Measurements from ENCODE around the gene BCL2L15.

Gene BCL2L15

GRCh38 chr1:113912594-113913311 is 25.4 kb upstream of the BCL2L15 start:
- POLR2A ChIA-PET = interaction anchor here (1.7 kb wide), 1 partner anchor 17 kb away, joined by 4 read pairs; the partner anchor contains the start of gene HIPK1
- TF ChIP-seq, protein P1, sequence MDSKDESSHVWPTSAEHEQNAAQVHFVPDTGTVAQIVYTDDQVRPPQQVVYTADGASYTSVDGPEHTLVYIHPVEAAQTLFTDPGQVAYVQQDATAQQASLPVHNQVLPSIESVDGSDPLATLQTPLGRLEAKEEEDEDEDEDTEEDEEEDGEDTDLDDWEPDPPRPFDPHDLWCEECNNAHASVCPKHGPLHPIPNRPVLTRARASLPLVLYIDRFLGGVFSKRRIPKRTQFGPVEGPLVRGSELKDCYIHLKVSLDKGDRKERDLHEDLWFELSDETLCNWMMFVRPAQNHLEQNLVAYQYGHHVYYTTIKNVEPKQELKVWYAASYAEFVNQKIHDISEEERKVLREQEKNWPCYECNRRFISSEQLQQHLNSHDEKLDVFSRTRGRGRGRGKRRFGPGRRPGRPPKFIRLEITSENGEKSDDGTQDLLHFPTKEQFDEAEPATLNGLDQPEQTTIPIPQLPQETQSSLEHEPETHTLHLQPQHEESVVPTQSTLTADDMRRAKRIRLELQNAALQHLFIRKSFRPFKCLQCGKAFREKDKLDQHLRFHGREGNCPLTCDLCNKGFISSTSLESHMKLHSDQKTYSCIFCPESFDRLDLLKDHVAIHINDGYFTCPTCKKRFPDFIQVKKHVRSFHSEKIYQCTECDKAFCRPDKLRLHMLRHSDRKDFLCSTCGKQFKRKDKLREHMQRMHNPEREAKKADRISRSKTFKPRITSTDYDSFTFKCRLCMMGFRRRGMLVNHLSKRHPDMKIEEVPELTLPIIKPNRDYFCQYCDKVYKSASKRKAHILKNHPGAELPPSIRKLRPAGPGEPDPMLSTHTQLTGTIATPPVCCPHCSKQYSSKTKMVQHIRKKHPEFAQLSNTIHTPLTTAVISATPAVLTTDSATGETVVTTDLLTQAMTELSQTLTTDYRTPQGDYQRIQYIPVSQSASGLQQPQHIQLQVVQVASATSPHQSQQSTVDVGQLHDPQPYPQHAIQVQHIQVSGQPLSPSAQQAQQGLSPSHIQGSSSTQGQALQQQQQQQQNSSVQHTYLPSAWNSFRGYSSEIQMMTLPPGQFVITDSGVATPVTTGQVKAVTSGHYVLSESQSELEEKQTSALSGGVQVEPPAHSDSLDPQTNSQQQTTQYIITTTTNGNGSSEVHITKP (tag by site-specific recombination; IDR thresholded peaks at IDR 0.05) = peak; percentile 96
- no peak for TF ChIP-seq HOXD13 (CRISPR knock-in tag; IDR thresholded peaks at IDR 0.05; ENCODE audit: borderline replicate concordance)
- Histone ChIP-seq H3K27ac (ENCODE audit: extremely low read depth, low read depth, low read length) (no peak overlapping the region), H3K4me1 (ENCODE audit: control insufficient read depth, insufficient read depth, low read length) (no peaks in the 10 kb centered on the region; the same call in 1 of the 2 replicates), H3K4me3 (ENCODE audit: low read depth, low read length) (no peak overlapping the region), H3K9me3 (ENCODE audit: control insufficient read depth, insufficient read depth, low read depth, low read length) (no peaks in the 10 kb centered on the region), H3K36me3 (ENCODE audit: control insufficient read depth in 2 of 2, insufficient read depth in 1 of 2, low read length in 2 of 2) (peaks cover 25 to 62% of the 10 kb centered on the region in 2 experiments)
- CTCF ChIA-PET = interaction anchor here (1.1 kb wide), 1 partner anchor 35 kb away, joined by 3 read pairs; no protein-coding TSS in a partner anchor

GRCh38 chr1:113905435-113905861 is 18.1 kb upstream of the BCL2L15 start:
- H3K9me3 ChIP-seq (ENCODE audit: control insufficient read depth, insufficient read depth, low read depth, low read length) = no peaks in the 10 kb centered on the region
- ChIA-PET POLR2A (interaction anchor here (0.8 to 4.9 kb wide), 6 partner anchors 11 to 1211 kb away, joined by 3 to 84 read pairs (median 5); partner anchors contain the start of genes HIPK1 and RSBN1), CTCF (interaction anchor here (0.7 to 1.7 kb wide), 7 partner anchors 22 to 624 kb away, joined by 3 to 7 read pairs (median 4); partner anchors contain the start of gene HIPK1)
- H3K4me3 ChIP-seq (ENCODE audit: low read depth, low read length) = peak overlapping the region; percentile 69
- peaks cover 15 to 64% of the 10 kb centered on the region in 2 experiments for H3K36me3 ChIP-seq (ENCODE audit: control insufficient read depth in 2 of 2, insufficient read depth in 1 of 2, low read length in 2 of 2)
- no peaks in the 10 kb centered on the region for H3K4me1 ChIP-seq (ENCODE audit: control insufficient read depth, insufficient read depth, low read length)
- H3K27ac ChIP-seq (ENCODE audit: extremely low read depth, low read depth, low read length) = peak overlapping the region; percentile 75
- TF ChIP-seq, protein P2, sequence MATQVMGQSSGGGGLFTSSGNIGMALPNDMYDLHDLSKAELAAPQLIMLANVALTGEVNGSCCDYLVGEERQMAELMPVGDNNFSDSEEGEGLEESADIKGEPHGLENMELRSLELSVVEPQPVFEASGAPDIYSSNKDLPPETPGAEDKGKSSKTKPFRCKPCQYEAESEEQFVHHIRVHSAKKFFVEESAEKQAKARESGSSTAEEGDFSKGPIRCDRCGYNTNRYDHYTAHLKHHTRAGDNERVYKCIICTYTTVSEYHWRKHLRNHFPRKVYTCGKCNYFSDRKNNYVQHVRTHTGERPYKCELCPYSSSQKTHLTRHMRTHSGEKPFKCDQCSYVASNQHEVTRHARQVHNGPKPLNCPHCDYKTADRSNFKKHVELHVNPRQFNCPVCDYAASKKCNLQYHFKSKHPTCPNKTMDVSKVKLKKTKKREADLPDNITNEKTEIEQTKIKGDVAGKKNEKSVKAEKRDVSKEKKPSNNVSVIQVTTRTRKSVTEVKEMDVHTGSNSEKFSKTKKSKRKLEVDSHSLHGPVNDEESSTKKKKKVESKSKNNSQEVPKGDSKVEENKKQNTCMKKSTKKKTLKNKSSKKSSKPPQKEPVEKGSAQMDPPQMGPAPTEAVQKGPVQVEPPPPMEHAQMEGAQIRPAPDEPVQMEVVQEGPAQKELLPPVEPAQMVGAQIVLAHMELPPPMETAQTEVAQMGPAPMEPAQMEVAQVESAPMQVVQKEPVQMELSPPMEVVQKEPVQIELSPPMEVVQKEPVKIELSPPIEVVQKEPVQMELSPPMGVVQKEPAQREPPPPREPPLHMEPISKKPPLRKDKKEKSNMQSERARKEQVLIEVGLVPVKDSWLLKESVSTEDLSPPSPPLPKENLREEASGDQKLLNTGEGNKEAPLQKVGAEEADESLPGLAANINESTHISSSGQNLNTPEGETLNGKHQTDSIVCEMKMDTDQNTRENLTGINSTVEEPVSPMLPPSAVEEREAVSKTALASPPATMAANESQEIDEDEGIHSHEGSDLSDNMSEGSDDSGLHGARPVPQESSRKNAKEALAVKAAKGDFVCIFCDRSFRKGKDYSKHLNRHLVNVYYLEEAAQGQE (tag by site-specific recombination; IDR thresholded peaks at IDR 0.05) = peak; percentile 52; the same call in 1 of the 2 replicates
- peak; percentile 97 for TF ChIP-seq ZNF335 (tag by site-specific recombination; conservative IDR thresholded peaks at IDR 0.05)
- TF ChIP-seq MZF1 (tag by site-specific recombination; IDR thresholded peaks at IDR 0.05; ENCODE audit: borderline replicate concordance) = 0 out of 2 replicates have a peak, but pooled peaks have one; percentile 32
- TF ChIP-seq ZNF707 (tag by site-specific recombination; IDR thresholded peaks at IDR 0.05) = no peak
- TF ChIP-seq, protein P3, sequence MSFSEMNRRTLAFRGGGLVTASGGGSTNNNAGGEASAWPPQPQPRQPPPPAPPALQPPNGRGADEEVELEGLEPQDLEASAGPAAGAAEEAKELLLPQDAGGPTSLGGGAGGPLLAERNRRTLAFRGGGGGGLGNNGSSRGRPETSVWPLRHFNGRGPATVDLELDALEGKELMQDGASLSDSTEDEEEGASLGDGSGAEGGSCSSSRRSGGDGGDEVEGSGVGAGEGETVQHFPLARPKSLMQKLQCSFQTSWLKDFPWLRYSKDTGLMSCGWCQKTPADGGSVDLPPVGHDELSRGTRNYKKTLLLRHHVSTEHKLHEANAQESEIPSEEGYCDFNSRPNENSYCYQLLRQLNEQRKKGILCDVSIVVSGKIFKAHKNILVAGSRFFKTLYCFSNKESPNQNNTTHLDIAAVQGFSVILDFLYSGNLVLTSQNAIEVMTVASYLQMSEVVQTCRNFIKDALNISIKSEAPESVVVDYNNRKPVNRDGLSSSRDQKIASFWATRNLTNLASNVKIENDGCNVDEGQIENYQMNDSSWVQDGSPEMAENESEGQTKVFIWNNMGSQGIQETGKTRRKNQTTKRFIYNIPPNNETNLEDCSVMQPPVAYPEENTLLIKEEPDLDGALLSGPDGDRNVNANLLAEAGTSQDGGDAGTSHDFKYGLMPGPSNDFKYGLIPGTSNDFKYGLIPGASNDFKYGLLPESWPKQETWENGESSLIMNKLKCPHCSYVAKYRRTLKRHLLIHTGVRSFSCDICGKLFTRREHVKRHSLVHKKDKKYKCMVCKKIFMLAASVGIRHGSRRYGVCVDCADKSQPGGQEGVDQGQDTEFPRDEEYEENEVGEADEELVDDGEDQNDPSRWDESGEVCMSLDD (tag by site-specific recombination; IDR thresholded peaks at IDR 0.05) = peak; percentile 64; the same call in 1 of the 2 replicates
- TF ChIP-seq, protein P4, sequence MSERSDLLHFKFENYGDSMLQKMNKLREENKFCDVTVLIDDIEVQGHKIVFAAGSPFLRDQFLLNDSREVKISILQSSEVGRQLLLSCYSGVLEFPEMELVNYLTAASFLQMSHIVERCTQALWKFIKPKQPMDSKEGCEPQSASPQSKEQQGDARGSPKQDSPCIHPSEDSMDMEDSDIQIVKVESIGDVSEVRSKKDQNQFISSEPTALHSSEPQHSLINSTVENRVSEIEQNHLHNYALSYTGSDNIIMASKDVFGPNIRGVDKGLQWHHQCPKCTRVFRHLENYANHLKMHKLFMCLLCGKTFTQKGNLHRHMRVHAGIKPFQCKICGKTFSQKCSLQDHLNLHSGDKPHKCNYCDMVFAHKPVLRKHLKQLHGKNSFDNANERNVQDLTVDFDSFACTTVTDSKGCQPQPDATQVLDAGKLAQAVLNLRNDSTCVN (tag by site-specific recombination; optimal IDR thresholded peaks at IDR 0.05) = no peak
- TF ChIP-seq, protein P5, sequence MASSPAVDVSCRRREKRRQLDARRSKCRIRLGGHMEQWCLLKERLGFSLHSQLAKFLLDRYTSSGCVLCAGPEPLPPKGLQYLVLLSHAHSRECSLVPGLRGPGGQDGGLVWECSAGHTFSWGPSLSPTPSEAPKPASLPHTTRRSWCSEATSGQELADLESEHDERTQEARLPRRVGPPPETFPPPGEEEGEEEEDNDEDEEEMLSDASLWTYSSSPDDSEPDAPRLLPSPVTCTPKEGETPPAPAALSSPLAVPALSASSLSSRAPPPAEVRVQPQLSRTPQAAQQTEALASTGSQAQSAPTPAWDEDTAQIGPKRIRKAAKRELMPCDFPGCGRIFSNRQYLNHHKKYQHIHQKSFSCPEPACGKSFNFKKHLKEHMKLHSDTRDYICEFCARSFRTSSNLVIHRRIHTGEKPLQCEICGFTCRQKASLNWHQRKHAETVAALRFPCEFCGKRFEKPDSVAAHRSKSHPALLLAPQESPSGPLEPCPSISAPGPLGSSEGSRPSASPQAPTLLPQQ (tag by site-specific recombination; IDR thresholded peaks at IDR 0.05) = 0 out of 2 replicates have a peak, but pooled peaks have one; percentile 14
- peak; percentile 0; the same call in 1 of the 2 replicates for TF ChIP-seq BCL11A (tag by site-specific recombination; IDR thresholded peaks at IDR 0.05; ENCODE audit: low read depth)
- peak; percentile 31; the same call in 1 of the 2 replicates for TF ChIP-seq SP7 (tag by site-specific recombination; IDR thresholded peaks at IDR 0.05)
- no peak for TF ChIP-seq ZNF157 (tag by site-specific recombination; IDR thresholded peaks at IDR 0.05)
- TF ChIP-seq ZNF266 (tag by site-specific recombination; IDR thresholded peaks at IDR 0.05; ENCODE audit: low read depth) = no peak
- TF ChIP-seq ZXDB (tag by site-specific recombination; IDR thresholded peaks at IDR 0.05) = peak; percentile 78
- TF ChIP-seq, protein P6, sequence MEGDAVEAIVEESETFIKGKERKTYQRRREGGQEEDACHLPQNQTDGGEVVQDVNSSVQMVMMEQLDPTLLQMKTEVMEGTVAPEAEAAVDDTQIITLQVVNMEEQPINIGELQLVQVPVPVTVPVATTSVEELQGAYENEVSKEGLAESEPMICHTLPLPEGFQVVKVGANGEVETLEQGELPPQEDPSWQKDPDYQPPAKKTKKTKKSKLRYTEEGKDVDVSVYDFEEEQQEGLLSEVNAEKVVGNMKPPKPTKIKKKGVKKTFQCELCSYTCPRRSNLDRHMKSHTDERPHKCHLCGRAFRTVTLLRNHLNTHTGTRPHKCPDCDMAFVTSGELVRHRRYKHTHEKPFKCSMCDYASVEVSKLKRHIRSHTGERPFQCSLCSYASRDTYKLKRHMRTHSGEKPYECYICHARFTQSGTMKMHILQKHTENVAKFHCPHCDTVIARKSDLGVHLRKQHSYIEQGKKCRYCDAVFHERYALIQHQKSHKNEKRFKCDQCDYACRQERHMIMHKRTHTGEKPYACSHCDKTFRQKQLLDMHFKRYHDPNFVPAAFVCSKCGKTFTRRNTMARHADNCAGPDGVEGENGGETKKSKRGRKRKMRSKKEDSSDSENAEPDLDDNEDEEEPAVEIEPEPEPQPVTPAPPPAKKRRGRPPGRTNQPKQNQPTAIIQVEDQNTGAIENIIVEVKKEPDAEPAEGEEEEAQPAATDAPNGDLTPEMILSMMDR (tag by site-specific recombination; IDR thresholded peaks at IDR 0.05) = 0 out of 2 replicates have a peak, but pooled peaks have one; percentile 5
- TF ChIP-seq ZFP69B (tag by site-specific recombination; IDR thresholded peaks at IDR 0.05) = 0 out of 2 replicates have a peak, but pooled peaks have one; percentile 28
- TF ChIP-seq SCRT2 (tag by site-specific recombination; IDR thresholded peaks at IDR 0.05) = peak; percentile 67; the same call in 1 of the 2 replicates
